Epithelial cell of prostate (primary cell): Measurements from ENCODE around the gene BMPER.

Experiments used
- DNase-seq: peaks from one replicate; pipeline ENCODE4 v3.0.0-alpha.2; 2011; ENCODE audit warnings: low read depth, low spot score
- H3K27ac ChIP-seq: fragments of 450-650 bp; 2 replicates; pipeline ENCODE4 v1.5.1; 2017; ENCODE audit warnings: mild to moderate bottlenecking

BMPER gene

DNA sequence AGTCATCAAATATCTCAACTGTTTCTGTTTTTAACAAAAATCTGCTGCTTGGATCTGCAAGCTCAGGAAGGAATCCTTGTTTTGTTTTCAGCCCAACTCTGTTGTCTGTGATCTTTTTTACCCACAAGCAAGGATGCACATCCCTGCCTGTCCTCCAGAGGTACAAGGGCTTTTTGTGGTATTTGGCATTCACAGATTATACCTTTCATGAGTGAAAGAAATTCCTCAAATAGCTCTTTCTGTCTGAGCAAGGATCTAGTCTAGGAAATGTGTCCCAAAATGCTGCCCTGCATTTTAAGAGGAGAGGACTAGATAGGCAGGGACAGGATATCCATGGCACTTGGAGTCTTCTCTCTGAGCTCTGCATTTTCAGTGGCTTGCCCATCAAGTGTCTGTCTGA lies 151.8 kb downstream of the BMPER start:
- no peak for DNase-seq
- H3K27ac ChIP-seq: no peak overlapping the region

GRCh38 chr7:34057956-34058355 lies 152.6 kb downstream of the BMPER start:
- no peak overlapping the region for H3K27ac ChIP-seq
- no peak for DNase-seq

- no peak overlapping the region for H3K27ac ChIP-seq
These were observed 153.4 kb downstream of the BMPER start for GRCh38 chr7:34058801-34059135.

GRCh38 chr7:34059136-34059828 lies 153.9 kb downstream of the BMPER start:
- no peak for DNase-seq
- H3K27ac ChIP-seq: no peak overlapping the region

More at GRCh38 chr7:34058801-34059135, 153.4 kb downstream of the BMPER start:
- DNase-seq: no peak

DNA sequence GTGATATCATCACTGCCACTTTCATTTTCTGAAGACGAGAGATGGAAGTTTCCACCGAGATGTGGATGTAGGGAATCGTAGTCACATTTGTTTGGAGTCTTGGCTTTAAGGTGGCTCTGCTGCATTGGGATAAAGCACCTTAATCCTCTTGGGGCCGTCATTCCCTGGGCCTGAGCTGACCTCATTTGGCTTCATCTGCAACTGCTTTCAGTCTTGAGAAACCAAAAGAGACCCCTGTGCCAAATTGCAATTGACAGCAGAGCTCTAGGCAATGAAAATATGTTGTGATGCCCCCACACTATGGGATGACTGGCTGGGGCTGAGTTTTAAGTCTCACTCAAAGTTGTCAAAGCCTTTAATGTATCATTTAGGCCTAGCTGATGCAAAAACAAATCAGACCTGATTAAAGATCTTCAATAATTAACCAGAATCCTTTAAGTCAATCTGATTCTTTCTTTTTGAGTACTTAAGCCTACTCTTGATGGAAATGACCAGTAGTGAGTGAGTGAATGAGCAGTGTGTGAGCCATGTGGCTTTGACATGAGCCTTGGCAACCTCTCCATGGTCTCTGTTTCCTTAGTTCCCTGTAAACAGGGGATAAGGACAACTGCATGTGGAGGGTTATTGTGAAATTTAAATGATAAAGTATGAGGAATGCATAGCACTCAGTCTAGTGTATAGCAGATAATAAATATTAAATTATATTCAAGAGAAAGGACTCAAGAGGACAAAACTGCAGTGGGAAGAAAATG lies 155.0 kb downstream of the BMPER start:
- no peak for DNase-seq

GRCh38 chr7:34061149-34061548 lies 155.8 kb downstream of the BMPER start:
- DNase-seq: peak; percentile 36
- H3K27ac ChIP-seq: peak overlapping the region; percentile 65

More for the DNA sequence above, 155.0 kb downstream of the BMPER start:
- H3K27ac ChIP-seq: no peak overlapping the region

DNA sequence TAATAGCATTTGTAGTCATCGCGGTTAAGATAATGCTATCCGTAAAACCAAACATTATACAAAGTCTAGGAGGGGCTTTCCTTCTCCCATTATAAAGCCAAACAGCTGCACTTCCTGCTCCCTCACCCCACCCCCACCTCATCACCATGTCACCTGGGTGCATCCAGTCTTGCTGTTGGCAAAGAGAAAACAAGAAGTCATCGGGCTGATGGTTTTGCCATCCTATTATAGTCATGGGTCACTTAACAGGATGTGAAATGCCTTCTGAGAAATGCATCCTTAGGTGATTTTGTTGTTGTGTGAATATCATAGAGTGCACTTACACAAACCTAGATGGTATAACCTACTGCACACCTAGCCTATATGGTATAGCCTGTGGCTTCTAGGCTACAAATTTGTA lies 157.0 kb downstream of the BMPER start:
- H3K27ac ChIP-seq: peak overlapping the region; percentile 2

DNA sequence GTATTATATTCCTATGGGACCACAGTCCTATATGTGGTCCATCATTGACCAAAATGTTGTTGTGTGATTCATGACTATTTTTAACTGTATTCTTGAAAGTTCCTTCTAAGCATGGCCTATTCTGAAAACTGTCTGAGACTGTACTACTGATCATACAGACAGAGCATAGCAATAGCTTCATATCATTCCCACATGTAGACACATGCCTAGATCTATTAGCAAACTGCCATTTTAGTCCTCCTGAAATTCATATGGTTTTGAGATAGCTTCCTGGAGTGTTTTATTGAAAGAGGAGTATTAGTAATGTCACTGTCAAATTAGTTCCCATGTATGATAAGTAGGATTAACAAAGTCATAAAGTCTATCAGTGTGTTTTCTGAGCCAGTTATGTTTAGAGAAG lies 157.5 kb downstream of the BMPER start:
- peak overlapping the region; percentile 2 for H3K27ac ChIP-seq
- DNase-seq: no peak

More for the DNA sequence above, 157.0 kb downstream of the BMPER start:
- DNase-seq: no peak

DNA sequence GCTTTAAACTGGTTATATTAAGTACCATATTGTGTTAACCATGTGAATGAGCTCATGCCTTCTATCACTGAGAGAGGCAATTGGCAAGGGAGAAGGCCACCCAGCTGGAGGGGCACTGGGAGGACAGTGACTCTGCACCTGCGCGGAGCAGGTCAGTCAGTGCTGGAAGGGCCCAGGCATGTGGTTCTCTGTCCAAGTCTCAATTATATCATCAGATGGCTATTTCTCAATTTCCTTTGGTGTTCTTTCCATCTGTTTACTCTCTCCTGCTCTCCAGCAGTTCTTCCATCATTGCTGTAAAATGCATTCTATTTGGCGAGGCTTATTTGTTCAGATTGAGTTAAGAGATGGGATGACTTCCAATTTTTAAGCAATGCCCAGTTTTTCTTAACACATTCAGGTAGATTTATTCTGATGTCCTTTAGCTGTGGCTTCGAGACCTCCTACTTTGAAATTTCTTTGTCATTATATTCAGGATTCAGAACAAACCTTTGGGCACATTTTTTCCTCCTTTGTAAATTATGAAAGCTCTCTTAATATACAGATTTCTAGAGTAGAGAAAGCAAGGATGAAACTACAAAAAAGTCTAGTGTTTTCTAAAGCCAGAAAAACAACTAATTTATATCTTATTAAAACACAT lies 159.3 kb downstream of the BMPER start:
- H3K27ac ChIP-seq: no peak overlapping the region
- no peak for DNase-seq

GRCh38 chr7:34066411-34066810 lies 161.1 kb downstream of the BMPER start:
- no peak for DNase-seq
- H3K27ac ChIP-seq: no peak overlapping the region

DNA sequence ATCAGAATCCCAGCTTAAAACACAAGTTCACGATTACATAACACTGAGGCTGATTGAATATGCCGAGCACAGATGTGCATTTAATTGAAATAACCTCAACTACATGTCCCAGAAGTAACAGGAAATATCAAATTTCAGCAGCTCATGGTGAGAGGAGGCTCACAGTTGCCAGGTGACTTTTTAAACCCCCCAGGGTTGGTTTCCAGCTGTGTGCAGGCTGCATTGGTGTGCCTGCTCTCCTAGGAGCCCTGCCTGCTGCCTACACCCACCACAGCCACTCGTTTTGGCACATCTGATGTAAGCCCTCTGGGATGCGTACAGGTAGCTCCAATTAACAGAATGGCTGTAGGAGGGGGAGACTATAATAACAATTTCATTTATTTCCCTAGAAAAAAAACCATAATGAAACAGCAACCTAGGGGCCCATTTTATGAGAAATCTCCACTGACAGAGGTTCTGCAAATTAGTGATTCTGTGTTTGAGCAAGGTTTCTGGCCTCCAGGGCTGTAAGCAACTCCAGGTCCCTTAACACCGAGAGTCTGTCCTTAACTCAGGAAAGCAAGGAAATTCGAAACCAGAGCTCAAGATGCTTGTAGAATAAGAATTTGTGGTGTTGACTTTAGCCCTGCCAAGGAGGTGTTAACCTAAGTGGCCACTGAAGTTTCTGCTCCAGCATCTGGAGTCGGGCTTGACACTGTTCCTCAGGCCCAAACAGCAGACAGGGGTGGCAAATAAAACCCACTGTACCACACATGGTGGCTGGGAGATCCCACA lies 161.9 kb downstream of the BMPER start:
- H3K27ac ChIP-seq: no peak overlapping the region
- DNase-seq: no peak

GRCh38 chr7:34069676-34070075 lies 164.3 kb downstream of the BMPER start:
- no peak overlapping the region for H3K27ac ChIP-seq
- DNase-seq: no peak

- no peak overlapping the region for H3K27ac ChIP-seq
- no peak for DNase-seq
These were observed 165.4 kb downstream of the BMPER start for GRCh38 chr7:34070511-34071323.

- no peak overlapping the region for H3K27ac ChIP-seq
- no peak for DNase-seq
These were observed 168.3 kb downstream of the BMPER start for GRCh38 chr7:34073676-34074075.

- no peak for DNase-seq
- H3K27ac ChIP-seq: no peak overlapping the region
These were observed 169.1 kb downstream of the BMPER start for GRCh38 chr7:34074421-34074820.

DNA sequence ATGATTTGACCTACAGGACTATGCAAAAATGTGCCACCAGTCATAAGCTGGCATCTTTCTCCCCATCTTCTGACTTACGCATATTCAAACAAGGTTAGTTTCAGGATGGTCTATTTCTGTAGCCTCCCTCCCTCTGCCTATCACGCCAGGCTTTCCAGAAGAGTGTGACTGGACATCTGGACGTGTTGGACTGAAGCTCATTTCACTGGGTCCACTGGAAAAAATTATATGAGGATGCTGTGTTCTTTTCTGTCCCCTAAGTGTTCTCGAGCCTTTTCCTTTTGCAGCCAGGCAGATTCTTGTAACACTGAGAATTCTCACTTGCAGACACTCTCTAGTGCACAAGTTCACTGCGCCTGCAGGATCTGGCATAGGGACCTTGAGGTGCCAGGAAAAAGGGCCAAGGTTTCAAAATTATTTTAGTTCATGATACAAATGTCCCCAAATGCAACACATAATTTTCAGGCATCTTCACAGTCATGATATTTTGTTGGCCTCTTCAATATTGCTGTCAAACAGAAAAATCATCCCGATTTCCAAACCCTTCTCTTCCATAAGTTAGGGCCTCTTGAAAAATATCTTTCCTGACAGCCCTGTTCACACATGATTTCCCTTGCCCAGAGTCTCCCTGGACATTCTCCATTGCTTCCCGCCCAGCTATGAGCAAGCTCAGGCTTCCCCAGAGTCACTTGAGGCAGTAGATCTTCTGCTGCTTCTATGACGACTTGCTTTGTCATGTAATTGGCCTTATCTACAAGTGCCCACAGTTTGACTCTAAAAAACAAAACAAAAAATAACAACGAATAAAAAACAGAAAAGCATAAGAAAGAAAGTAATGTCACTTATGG lies 170.4 kb downstream of the BMPER start:
- no peak for DNase-seq
- H3K27ac ChIP-seq: no peak overlapping the region

- no peak overlapping the region for H3K27ac ChIP-seq
- no peak for DNase-seq
These were observed 171.8 kb downstream of the BMPER start for GRCh38 chr7:34077168-34077567.

DNA sequence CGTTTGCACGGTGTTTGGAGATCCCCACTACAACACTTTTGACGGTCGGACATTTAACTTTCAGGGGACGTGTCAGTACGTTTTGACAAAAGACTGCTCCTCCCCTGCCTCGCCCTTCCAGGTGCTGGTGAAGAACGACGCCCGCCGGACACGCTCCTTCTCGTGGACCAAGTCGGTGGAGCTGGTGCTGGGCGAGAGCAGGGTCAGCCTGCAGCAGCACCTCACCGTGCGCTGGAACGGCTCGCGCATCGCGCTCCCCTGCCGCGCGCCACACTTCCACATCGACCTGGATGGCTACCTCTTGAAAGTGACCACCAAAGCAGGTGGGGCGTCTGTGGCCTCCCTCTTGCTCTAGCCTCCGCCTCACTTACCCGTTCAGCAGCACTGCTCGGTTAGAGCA lies 173.5 kb downstream of the BMPER start:
- H3K27ac ChIP-seq: no peak overlapping the region
- DNase-seq: no peak

DNA sequence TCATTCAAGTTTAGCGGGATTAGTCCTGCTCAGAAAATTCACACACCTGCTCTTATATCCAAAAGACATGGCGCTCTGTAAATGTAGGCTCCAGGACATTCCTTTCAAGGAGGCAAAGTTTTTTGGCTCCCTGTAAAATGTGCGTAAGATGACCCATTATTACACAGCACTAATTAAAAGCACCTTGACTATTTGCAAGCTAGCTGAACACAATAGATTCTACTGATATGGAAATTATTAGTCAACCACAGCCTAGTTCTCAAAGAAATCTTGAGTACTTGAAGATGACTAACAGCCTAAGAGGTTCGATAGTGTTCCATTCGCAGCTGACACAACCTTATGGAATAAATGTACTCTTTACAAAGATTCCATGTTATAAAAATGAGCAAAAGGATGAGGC lies 175.2 kb downstream of the BMPER start:
- no peak for DNase-seq
- H3K27ac ChIP-seq: no peak overlapping the region
